ENCODE measurements around the gene LIMA1.
"Not testable (repeated sequence)": the region's sequence is repeated elsewhere in the genome, so short reads cannot be mapped to it uniquely, and the experiment has no call there.

GRCh38 chr12:50324077-50324476 lies 40.8 kb upstream of the LIMA1 start:
- not testable (repeated sequence) for TF ChIP-seq POLR2A, CTCF (IDR thresholded peaks at IDR 0.05)

All from transverse colon (tissue), 3 donors.